ENCODE data around the gene LPP. TPM values are rescaled to one million over a fixed set of nuclear protein-coding genes. Genes with fewer than 3 reads are reported as not detected.

LPP gene
- total RNA-seq, 1 donor from 2014 or later, result 222 TPM

- Mint-ChIP-seq H3K4me1 (ENCODE audit: low read depth, unreplicated experiment) (peaks cover 26% of the 10 kb centered on the region), H3K9me3 (ENCODE audit: unreplicated experiment) (no peaks in the 10 kb centered on the region), H3K27me3 (ENCODE audit: low read depth, unreplicated experiment) (no peaks in the 10 kb centered on the region), H3K36me3 (ENCODE audit: low read depth, unreplicated experiment) (no peaks in the 10 kb centered on the region), H3K4me3 (ENCODE audit: unreplicated experiment) (no peak overlapping the region), H3K27ac (ENCODE audit: unreplicated experiment) (no peak overlapping the region)
- no peak for TF ChIP-seq EZH2 (IDR thresholded peaks at IDR 0.05; ENCODE audit: insufficient read depth, low read length)
- TF ChIP-seq CTCF (IDR thresholded peaks at IDR 0.05; ENCODE audit: insufficient read depth, low read depth, low read length), result no peak
- no peak overlapping the region for H3K9ac ChIP-seq (ENCODE audit: low read length)
- H3K27me3 ChIP-seq (ENCODE audit: insufficient read depth, low read length), result no peaks in the 10 kb centered on the region
- FAIRE-seq, result no peak
- DNase-seq (ENCODE audit: low read depth), result no peak
- peaks cover 78% of the 10 kb centered on the region for H4K20me1 ChIP-seq (ENCODE audit: insufficient read depth, low read length)
- H3K4me2 ChIP-seq (ENCODE audit: low read length), result no peak overlapping the region
- peaks cover 77% of the 10 kb centered on the region for H3K79me2 ChIP-seq (ENCODE audit: insufficient read depth, low read length)
- no peaks in the 10 kb centered on the region for H3K4me1 ChIP-seq (ENCODE audit: insufficient read depth, low read length)
- H2AFZ ChIP-seq (ENCODE audit: low read depth, low read length), result no peak overlapping the region
- H3K4me3 ChIP-seq (ENCODE audit: insufficient read depth, low read depth, low read length), result no peak overlapping the region
- no peaks in the 10 kb centered on the region for H3K36me3 ChIP-seq (ENCODE audit: insufficient read depth, low read length)
- no peak overlapping the region for H3K27ac ChIP-seq (ENCODE audit: low read depth, low read length)
- H3K9me3 ChIP-seq (ENCODE audit: insufficient read depth, low read depth, low read length), result no peaks in the 10 kb centered on the region
Observed at GRCh38 chr3:188453431-188454384, 299.8 kb downstream of the LPP start.

GRCh38 chr3:188455748-188456147, 301.8 kb downstream of the LPP start:
- H3K4me1 Mint-ChIP-seq (ENCODE audit: low read depth, unreplicated experiment), result peaks cover 31% of the 10 kb centered on the region
- H3K4me3 Mint-ChIP-seq (ENCODE audit: unreplicated experiment), result no peak overlapping the region

More at GRCh38 chr3:188455748-188456147, 301.8 kb downstream of the LPP start:
- H3K4me3 ChIP-seq (ENCODE audit: insufficient read depth, low read depth, low read length), result no peak overlapping the region
- H3K27me3 Mint-ChIP-seq (ENCODE audit: low read depth, unreplicated experiment), result no peaks in the 10 kb centered on the region
- H3K27ac Mint-ChIP-seq (ENCODE audit: unreplicated experiment), result no peak overlapping the region
- no peaks in the 10 kb centered on the region for H3K36me3 ChIP-seq (ENCODE audit: insufficient read depth, low read length)
- peaks cover 84% of the 10 kb centered on the region for H4K20me1 ChIP-seq (ENCODE audit: insufficient read depth, low read length)
- H3K27me3 ChIP-seq (ENCODE audit: insufficient read depth, low read length), result no peaks in the 10 kb centered on the region
- H3K9me3 Mint-ChIP-seq (ENCODE audit: unreplicated experiment), result no peaks in the 10 kb centered on the region
- FAIRE-seq (no peak), DNase-seq (ENCODE audit: low read depth) (no peak)
- no peak overlapping the region for H2AFZ ChIP-seq (ENCODE audit: low read depth, low read length)
- no peak overlapping the region for H3K4me2 ChIP-seq (ENCODE audit: low read length)
- H3K79me2 ChIP-seq (ENCODE audit: insufficient read depth, low read length), result peaks cover 86% of the 10 kb centered on the region
- no peak overlapping the region for H3K27ac ChIP-seq (ENCODE audit: low read depth, low read length)
- H3K9ac ChIP-seq (ENCODE audit: low read length), result no peak overlapping the region
- H3K36me3 Mint-ChIP-seq (ENCODE audit: low read depth, unreplicated experiment), result no peaks in the 10 kb centered on the region
- H3K9me3 ChIP-seq (ENCODE audit: insufficient read depth, low read depth, low read length), result no peaks in the 10 kb centered on the region
- no peaks in the 10 kb centered on the region for H3K4me1 ChIP-seq (ENCODE audit: insufficient read depth, low read length)
- TF ChIP-seq CTCF (IDR thresholded peaks at IDR 0.05; ENCODE audit: insufficient read depth, low read depth, low read length), result no peak
